WTC11 (cell line): ENCODE results near the gene CELF1. TPM values are rescaled to one million over a fixed set of nuclear protein-coding genes. Genes with fewer than 3 reads are reported as not detected.

ENCODE experiments used
- ATAC-seq: fragments of 200-7000 bp; cut with Tn5 transposase; 2 replicates; pipeline ENCODE4 v1.10.0; 2021; ENCODE audit warnings: mild to moderate bottlenecking, moderate library complexity
- CTCF ChIA-PET: fragments of 300-600 bp; sonication (Branson Sonifier 250); formaldehyde crosslinking; loops from one replicate; lab custom pipeline; 2021; ENCODE audit warnings: antibody characterized with exemption; lab: Charles Lee
- POLR2A ChIA-PET: fragments of 350-600 bp; sonication (Branson Sonifier 250); formaldehyde crosslinking; loops from one replicate; lab custom pipeline; 2021; ENCODE audit warnings: antibody characterized with exemption; lab: Charles Lee
- DNase-seq: peaks from one replicate; pipeline ENCODE4 v3.0.0; 2021; ENCODE audit warnings: low spot score
- H3K27ac Mint-ChIP-seq: 2 replicates; pipeline ENCODE4 v1.8.0; 2021; ENCODE audit warnings: mixed read lengths
- H3K27me3 Mint-ChIP-seq: 2 replicates; pipeline ENCODE4 v1.8.0; 2021; ENCODE audit warnings: low read depth, mild to moderate bottlenecking, moderate library complexity, mixed read lengths
- H3K36me3 Mint-ChIP-seq: 2 replicates; pipeline ENCODE4 v1.8.0; 2021; ENCODE audit warnings: mixed read lengths
- H3K4me1 Mint-ChIP-seq: 2 replicates; pipeline ENCODE4 v1.8.0; 2022; ENCODE audit warnings: mixed read lengths
- H3K4me3 Mint-ChIP-seq: 2 replicates; pipeline ENCODE4 v1.8.0; 2021; ENCODE audit warnings: mild to moderate bottlenecking, moderate library complexity, mixed read lengths
- H3K9me3 Mint-ChIP-seq: 2 replicates; pipeline ENCODE4 v1.8.0; 2021; ENCODE audit warnings: mixed read lengths
- CDX4 ChIP-seq: fragments of 250-450 bp; sonication (Bioruptor Pico); IDR thresholded peaks from 2 replicates; pipeline ENCODE4 v1.9.0; 2021; ENCODE audit warnings: moderate library complexity, mild to moderate bottlenecking, inconsistent platforms, borderline replicate concordance
- CREB1 ChIP-seq: sonication (generic); formaldehyde crosslinking; IDR thresholded peaks from 2 replicates; pipeline ENCODE4 v1.8.0; 2023; ENCODE audit warnings: mild to moderate bottlenecking, missing genetic modification reagents
- ELF4 ChIP-seq: sonication (generic); formaldehyde crosslinking; IDR thresholded peaks from 2 replicates; pipeline ENCODE4 v1.8.1; 2022; ENCODE audit warnings: low read depth, mild to moderate bottlenecking, moderate library complexity, missing genetic modification reagents
- EMX1 ChIP-seq: fragments of 250-450 bp; sonication (Bioruptor Pico); IDR thresholded peaks from 2 replicates; pipeline ENCODE4 v1.8.0; 2021; ENCODE audit warnings: mild to moderate bottlenecking
- FOXJ3 ChIP-seq: sonication (generic); formaldehyde crosslinking; IDR thresholded peaks from 2 replicates; pipeline ENCODE4 v1.9.0; 2021; ENCODE audit warnings: missing genetic modification reagents, mild to moderate bottlenecking, borderline replicate concordance
- FOXK1 ChIP-seq: sonication (generic); formaldehyde crosslinking; IDR thresholded peaks from 2 replicates; pipeline ENCODE4 v1.8.0; 2022; ENCODE audit warnings: mild to moderate bottlenecking, moderate library complexity, missing genetic modification reagents
- FOXP1 ChIP-seq: sonication (generic); formaldehyde crosslinking; IDR thresholded peaks from 2 replicates; pipeline ENCODE4 v1.8.0; 2022; ENCODE audit warnings: missing genetic modification reagents, mild to moderate bottlenecking, moderate library complexity, borderline replicate concordance
- JAZF1 ChIP-seq: fragments of 250-450 bp; sonication (Bioruptor Pico); IDR thresholded peaks from 2 replicates; pipeline ENCODE4 v1.9.0; 2021; ENCODE audit warnings: moderate library complexity, mild to moderate bottlenecking, inconsistent platforms
- JUN ChIP-seq: sonication (generic); formaldehyde crosslinking; IDR thresholded peaks from 2 replicates; pipeline ENCODE4 v1.8.0; 2023; ENCODE audit warnings: mild to moderate bottlenecking, missing genetic modification reagents
- MLX ChIP-seq: sonication (generic); formaldehyde crosslinking; IDR thresholded peaks from 2 replicates; pipeline ENCODE4 v1.8.1; 2023; ENCODE audit warnings: mild to moderate bottlenecking, missing genetic modification reagents, moderate library complexity
- OVOL2 ChIP-seq: fragments of 250-450 bp; sonication (Bioruptor Pico); IDR thresholded peaks from 2 replicates; pipeline ENCODE4 v1.9.0; 2021; ENCODE audit warnings: mild to moderate bottlenecking, borderline replicate concordance
- PREB ChIP-seq: sonication (generic); formaldehyde crosslinking; IDR thresholded peaks from 2 replicates; pipeline ENCODE4 v1.8.1; 2022; ENCODE audit warnings: mild to moderate bottlenecking, missing genetic modification reagents, moderate library complexity, borderline replicate concordance
- SMAD3 ChIP-seq: sonication (generic); formaldehyde crosslinking; IDR thresholded peaks from 2 replicates; pipeline ENCODE4 v1.8.0; 2022; ENCODE audit warnings: missing genetic modification reagents, mild to moderate bottlenecking, borderline replicate concordance
- SOX15 ChIP-seq: fragments of 250-450 bp; sonication (Bioruptor Pico); IDR thresholded peaks from 2 replicates; pipeline ENCODE4 v1.9.0; 2021; ENCODE audit warnings: mild to moderate bottlenecking
- TEAD1 ChIP-seq: sonication (generic); formaldehyde crosslinking; IDR thresholded peaks from 2 replicates; pipeline ENCODE4 v1.8.0; 2022; ENCODE audit warnings: mild to moderate bottlenecking, missing genetic modification reagents
- USF1 ChIP-seq: sonication (generic); formaldehyde crosslinking; IDR thresholded peaks from 2 replicates; pipeline ENCODE4 v1.8.0; 2022; ENCODE audit warnings: mild to moderate bottlenecking, missing genetic modification reagents
- ZNF219 ChIP-seq: sonication (generic); formaldehyde crosslinking; IDR thresholded peaks from 2 replicates; pipeline ENCODE4 v1.8.0; 2023; ENCODE audit warnings: missing genetic modification reagents, mild to moderate bottlenecking, borderline replicate concordance
- ZNF263 ChIP-seq: sonication (generic); formaldehyde crosslinking; IDR thresholded peaks from 2 replicates; pipeline ENCODE4 v1.8.1; 2022; ENCODE audit warnings: low read depth, mild to moderate bottlenecking, moderate library complexity, missing genetic modification reagents
- ZNF671 ChIP-seq: fragments of 250-450 bp; sonication (Bioruptor Pico); IDR thresholded peaks from 2 replicates; pipeline ENCODE4 v1.8.0; 2021; ENCODE audit warnings: mild to moderate bottlenecking
- total RNA-seq: library from RNA; stranded (reverse); gene quantifications from 3 replicates; pipeline ENCODE4 v1.2.3, GENCODE V29; 2021
- TF ChIP-seq, protein P1 (sequence below): sonication (generic); formaldehyde crosslinking; IDR thresholded peaks from 2 replicates; pipeline ENCODE4 v1.8.1; 2023; ENCODE audit warnings: mild to moderate bottlenecking, missing genetic modification reagents, moderate library complexity

Gene CELF1
- total RNA-seq, 1 experiment from 2014 or later = 177 TPM

- H3K36me3 Mint-ChIP-seq = peaks cover 38% of the 10 kb centered on the region
- TF ChIP-seq CDX4 (CRISPR knock-in tag) (no peak), OVOL2 (CRISPR knock-in tag) (no peak), MLX (CRISPR knock-in tag) (no peak), JUN (CRISPR knock-in tag) (no peak), USF1 (CRISPR knock-in tag) (no peak), ELF4 (CRISPR knock-in tag) (no peak), TEAD1 (CRISPR knock-in tag) (no peak), SOX15 (CRISPR knock-in tag) (no peak), FOXJ3 (no peak)
- TF ChIP-seq, all 79 proteins: peak for 0
- CTCF ChIA-PET = interaction anchor here (1.2 to 2.6 kb wide), 3 partner anchors 13 to 71 kb away, joined by 3 to 23 read pairs (median 4); no protein-coding TSS in a partner anchor
- H3K4me1 Mint-ChIP-seq = peaks cover 13% of the 10 kb centered on the region
- peak overlapping the region; percentile 100 for H3K27ac Mint-ChIP-seq
- no peaks in the 10 kb centered on the region for H3K27me3 Mint-ChIP-seq
- DNase-seq (no peak), ATAC-seq (no peak)
- H3K4me3 Mint-ChIP-seq = peak overlapping the region; percentile 99
- POLR2A ChIA-PET = interaction anchor here (0.5 to 1.7 kb wide), 3 partner anchors 9 to 1090 kb away, joined by 3 to 5 read pairs (median 4); partner anchors contain the start of gene DDB2
- H3K9me3 Mint-ChIP-seq = no peaks in the 10 kb centered on the region
These were observed 127.3 kb downstream of the CELF1 start for GRCh38 chr11:47425611-47426010.

GRCh38 chr11:47418454-47419259 is 134.3 kb downstream of the CELF1 start:
- Mint-ChIP-seq H3K4me3 (no peak overlapping the region), H3K27me3 (no peaks in the 10 kb centered on the region), H3K9me3 (no peaks in the 10 kb centered on the region), H3K36me3 (peaks cover 48% of the 10 kb centered on the region), H3K27ac (no peak overlapping the region), H3K4me1 (no peaks in the 10 kb centered on the region)
- ChIA-PET CTCF (interaction anchor here (0.8 kb wide), 1 partner anchor 36 kb away, joined by 4 read pairs; no protein-coding TSS in a partner anchor), POLR2A (no interaction called here)
- TF ChIP-seq FOXP1 = no peak
- no peak for TF ChIP-seq FOXK1 (CRISPR knock-in tag)
- TF ChIP-seq PREB = no peak
- TF ChIP-seq ZNF219 (CRISPR knock-in tag) = no peak
- no peak for TF ChIP-seq CREB1
- no peak for TF ChIP-seq ELF4 (CRISPR knock-in tag)
- no peak for TF ChIP-seq ZNF671 (CRISPR knock-in tag)
- TF ChIP-seq SMAD3 = no peak
- no peak for TF ChIP-seq JAZF1 (CRISPR knock-in tag)
- no peak for TF ChIP-seq ZNF263 (CRISPR knock-in tag)
- TF ChIP-seq, protein P1, sequence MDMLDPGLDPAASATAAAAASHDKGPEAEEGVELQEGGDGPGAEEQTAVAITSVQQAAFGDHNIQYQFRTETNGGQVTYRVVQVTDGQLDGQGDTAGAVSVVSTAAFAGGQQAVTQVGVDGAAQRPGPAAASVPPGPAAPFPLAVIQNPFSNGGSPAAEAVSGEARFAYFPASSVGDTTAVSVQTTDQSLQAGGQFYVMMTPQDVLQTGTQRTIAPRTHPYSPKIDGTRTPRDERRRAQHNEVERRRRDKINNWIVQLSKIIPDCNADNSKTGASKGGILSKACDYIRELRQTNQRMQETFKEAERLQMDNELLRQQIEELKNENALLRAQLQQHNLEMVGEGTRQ (CRISPR knock-in tag) = no peak
- TF ChIP-seq EMX1 (CRISPR knock-in tag) = no peak
- DNase-seq = no peak
- ATAC-seq = no peak
